ENCODE results near the gene GALNT1.

GALNT1 gene

DNA sequence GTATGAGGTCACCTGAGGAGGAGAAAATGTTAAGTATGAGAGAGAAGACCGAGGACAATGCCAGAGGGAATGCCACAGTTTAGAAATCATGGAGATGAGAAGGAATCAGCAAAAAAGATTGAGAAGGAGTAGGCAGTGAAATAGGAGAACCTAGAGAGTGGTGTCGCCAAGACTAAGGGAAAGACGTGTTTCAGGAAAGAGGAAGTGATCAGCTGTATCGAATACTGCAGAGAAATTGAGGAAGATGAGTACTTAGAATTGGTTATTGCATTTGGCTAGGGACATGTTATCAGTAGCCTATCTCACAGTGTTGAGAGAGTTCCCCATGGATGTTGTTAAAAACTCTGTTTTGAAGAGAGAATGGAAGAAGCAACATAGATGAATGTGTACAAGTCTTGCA is 112.3 kb downstream of the GALNT1 start:
- no peak for DNase-seq
- Histone ChIP-seq H3F3A (ENCODE audit: insufficient read depth, low read length) (peaks cover 8% of the 10 kb centered on the region; the same call in 1 of the 2 replicates), H3K9me2 (replicated peaks; ENCODE audit: insufficient read depth, low read length) (no peaks in the 10 kb centered on the region), H3K4me2 (ENCODE audit: low read depth, low read length) (no peak overlapping the region), H3K4me3 (ENCODE audit: low read length) (no peak overlapping the region), H3K36me3 (replicated peaks; ENCODE audit: insufficient read depth, low read length) (no peaks in the 10 kb centered on the region), H3K27me3 (replicated peaks; ENCODE audit: insufficient read depth, low read length) (no peaks in the 10 kb centered on the region), H3K4me1 (ENCODE audit: low read length) (peaks cover 20% of the 10 kb centered on the region), H3K27ac (ENCODE audit: low read length) (no peak overlapping the region), H4K20me1 (ENCODE audit: insufficient read depth, low read length) (no peaks in the 10 kb centered on the region), H3K9ac (ENCODE audit: low read length) (no peak overlapping the region), H2AFZ (ENCODE audit: low read length) (no peak overlapping the region), H3K9me3 (replicated peaks; ENCODE audit: insufficient read depth, low read length) (no peaks in the 10 kb centered on the region), H3K79me2 (ENCODE audit: low read length) (no peaks in the 10 kb centered on the region)
- TF ChIP-seq, protein P1, sequence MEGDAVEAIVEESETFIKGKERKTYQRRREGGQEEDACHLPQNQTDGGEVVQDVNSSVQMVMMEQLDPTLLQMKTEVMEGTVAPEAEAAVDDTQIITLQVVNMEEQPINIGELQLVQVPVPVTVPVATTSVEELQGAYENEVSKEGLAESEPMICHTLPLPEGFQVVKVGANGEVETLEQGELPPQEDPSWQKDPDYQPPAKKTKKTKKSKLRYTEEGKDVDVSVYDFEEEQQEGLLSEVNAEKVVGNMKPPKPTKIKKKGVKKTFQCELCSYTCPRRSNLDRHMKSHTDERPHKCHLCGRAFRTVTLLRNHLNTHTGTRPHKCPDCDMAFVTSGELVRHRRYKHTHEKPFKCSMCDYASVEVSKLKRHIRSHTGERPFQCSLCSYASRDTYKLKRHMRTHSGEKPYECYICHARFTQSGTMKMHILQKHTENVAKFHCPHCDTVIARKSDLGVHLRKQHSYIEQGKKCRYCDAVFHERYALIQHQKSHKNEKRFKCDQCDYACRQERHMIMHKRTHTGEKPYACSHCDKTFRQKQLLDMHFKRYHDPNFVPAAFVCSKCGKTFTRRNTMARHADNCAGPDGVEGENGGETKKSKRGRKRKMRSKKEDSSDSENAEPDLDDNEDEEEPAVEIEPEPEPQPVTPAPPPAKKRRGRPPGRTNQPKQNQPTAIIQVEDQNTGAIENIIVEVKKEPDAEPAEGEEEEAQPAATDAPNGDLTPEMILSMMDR (IDR thresholded peaks at IDR 0.05; ENCODE audit: low read length), result no peak
- TF ChIP-seq EZH2 (optimal IDR thresholded peaks at IDR 0.05; ENCODE audit: low read depth, low read length) (no peak), EZH2phosphoT487 (IDR thresholded peaks at IDR 0.05; ENCODE audit: low read length) (no peak)

DNA sequence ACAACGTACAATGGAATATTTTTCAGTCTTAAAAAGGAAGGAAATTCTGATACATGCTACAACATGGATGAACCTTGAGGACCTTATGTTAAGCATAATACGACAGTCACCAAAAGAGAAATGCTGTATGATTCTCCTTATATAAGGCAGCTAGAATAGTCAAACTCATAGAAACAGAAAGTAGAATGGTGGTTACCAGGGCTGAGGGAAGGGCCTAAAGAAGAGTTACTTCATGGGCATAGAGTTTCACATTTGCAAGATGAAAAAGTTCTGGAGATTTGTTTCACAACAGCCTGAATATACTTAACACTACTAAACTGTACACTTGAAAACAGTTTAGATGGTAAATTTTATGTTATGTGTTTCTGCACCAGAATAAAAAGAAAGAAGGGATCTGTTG is 113.3 kb downstream of the GALNT1 start:
- no peaks in the 10 kb centered on the region for H3K27me3 ChIP-seq (replicated peaks; ENCODE audit: insufficient read depth, low read length)
- H3F3A ChIP-seq (ENCODE audit: insufficient read depth, low read length), result peaks cover 8% of the 10 kb centered on the region; the same call in 1 of the 2 replicates
- no peaks in the 10 kb centered on the region for H3K79me2 ChIP-seq (ENCODE audit: low read length)
- no peak overlapping the region for H3K9ac ChIP-seq (ENCODE audit: low read length)
- no peak overlapping the region for H3K4me3 ChIP-seq (ENCODE audit: low read length)
- no peak for TF ChIP-seq EZH2phosphoT487 (IDR thresholded peaks at IDR 0.05; ENCODE audit: low read length)
- TF ChIP-seq, protein P1 (IDR thresholded peaks at IDR 0.05; ENCODE audit: low read length), result no peak
- H3K9me2 ChIP-seq (replicated peaks; ENCODE audit: insufficient read depth, low read length), result no peaks in the 10 kb centered on the region
- no peaks in the 10 kb centered on the region for H3K9me3 ChIP-seq (replicated peaks; ENCODE audit: insufficient read depth, low read length)
- H3K36me3 ChIP-seq (replicated peaks; ENCODE audit: insufficient read depth, low read length), result no peaks in the 10 kb centered on the region
- peak overlapping the region; percentile 17; the same call in 1 of the 2 replicates for H3K4me2 ChIP-seq (ENCODE audit: low read depth, low read length)
- H3K27ac ChIP-seq (ENCODE audit: low read length), result no peak overlapping the region; the same call in 1 of the 2 replicates
- DNase-seq, result peak; percentile 61
- no peaks in the 10 kb centered on the region for H4K20me1 ChIP-seq (ENCODE audit: insufficient read depth, low read length)
- no peak overlapping the region for H2AFZ ChIP-seq (ENCODE audit: low read length)
- H3K4me1 ChIP-seq (ENCODE audit: low read length), result peaks cover 17% of the 10 kb centered on the region

DNA sequence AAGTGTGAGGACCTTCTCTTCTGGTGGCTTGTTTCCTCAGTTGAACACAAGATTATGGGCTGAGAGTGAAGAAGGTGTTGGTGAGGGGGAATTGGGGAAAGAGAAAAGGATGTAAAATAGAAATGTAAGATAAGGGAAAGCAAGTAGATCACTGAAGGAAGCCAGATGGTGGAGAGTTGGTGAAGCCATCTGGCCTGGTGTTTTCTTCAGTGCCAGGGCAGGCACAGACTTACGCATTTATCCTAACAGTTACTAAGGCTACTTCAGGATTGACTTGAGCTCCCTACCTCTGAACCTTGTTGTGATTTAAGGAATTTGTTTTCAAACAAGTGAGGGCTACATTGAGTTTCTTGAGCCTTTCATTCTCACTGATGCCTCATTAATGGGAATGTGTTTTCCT is 113.8 kb downstream of the GALNT1 start:
- Histone ChIP-seq H3K27me3 (replicated peaks; ENCODE audit: insufficient read depth, low read length) (no peaks in the 10 kb centered on the region), H3K4me1 (ENCODE audit: low read length) (peaks cover 17% of the 10 kb centered on the region), H3K9me3 (replicated peaks; ENCODE audit: insufficient read depth, low read length) (no peaks in the 10 kb centered on the region), H3F3A (ENCODE audit: insufficient read depth, low read length) (peaks cover 8% of the 10 kb centered on the region; the same call in 1 of the 2 replicates), H3K4me2 (ENCODE audit: low read depth, low read length) (peak overlapping the region; percentile 17; the same call in 1 of the 2 replicates), H3K79me2 (ENCODE audit: low read length) (no peaks in the 10 kb centered on the region), H2AFZ (ENCODE audit: low read length) (no peak overlapping the region), H3K9me2 (replicated peaks; ENCODE audit: insufficient read depth, low read length) (no peaks in the 10 kb centered on the region), H3K36me3 (replicated peaks; ENCODE audit: insufficient read depth, low read length) (no peaks in the 10 kb centered on the region), H3K4me3 (ENCODE audit: low read length) (no peak overlapping the region), H3K27ac (ENCODE audit: low read length) (no peak overlapping the region; the same call in 1 of the 2 replicates), H4K20me1 (ENCODE audit: insufficient read depth, low read length) (no peaks in the 10 kb centered on the region), H3K9ac (ENCODE audit: low read length) (no peak overlapping the region)
- TF ChIP-seq EZH2 (optimal IDR thresholded peaks at IDR 0.05; ENCODE audit: low read depth, low read length), result no peak
- TF ChIP-seq, protein P1 (IDR thresholded peaks at IDR 0.05; ENCODE audit: low read length), result no peak
- no peak for TF ChIP-seq EZH2phosphoT487 (IDR thresholded peaks at IDR 0.05; ENCODE audit: low read length)
- DNase-seq, result no peak
